PC-9 (cell line): Measurements from ENCODE around the gene CBX8. TPM values are rescaled to one million over a fixed set of nuclear protein-coding genes. Genes with fewer than 3 reads are reported as not detected.

Experiments used
- BruUV-seq: library from RNA; stranded (reverse); fragments of 400-500 nt; replicated peaks from 2 replicates; lab custom pipeline; 2021; lab: Mats Ljungman, UMichigan
- CTCF ChIA-PET: fragments of 300-600 bp; sonication (Branson Sonifier 250); formaldehyde crosslinking; loops from one replicate; lab custom pipeline; 2022; ENCODE audit warnings: antibody characterized with exemption; lab: Charles Lee
- POLR2A ChIA-PET: fragments of 300-600 bp; sonication (Branson Sonifier 250); formaldehyde crosslinking; loops from one replicate; lab custom pipeline; 2022; ENCODE audit warnings: antibody characterized with exemption; ENCODE audit not compliant: unreplicated experiment; lab: Charles Lee
- DNase-seq, 2 experiments: peaks; one replicate each; pipeline versions ENCODE4 v3.0.0 to v3.0.0-alpha.2; 2015 to 2022; ENCODE audit warnings: mixed read lengths in 1 of 2
- H2AFZ ChIP-seq: fragments of 200-600 bp; sonication (generic); 2 replicates; pipeline ENCODE4 v1.8.1; 2017; ENCODE audit warnings: antibody characterized with exemption
- H3F3A ChIP-seq: fragments of 200-600 bp; sonication (generic); 2 replicates; pipeline ENCODE4 v1.8.1; 2017; ENCODE audit warnings: antibody characterized with exemption, mild to moderate bottlenecking, low read depth; ENCODE audit not compliant: insufficient read depth
- H3K27ac ChIP-seq: fragments of 200-600 bp; sonication (generic); 2 replicates; pipeline ENCODE4 v1.6.1; 2016; ENCODE audit warnings: mixed run types
- H3K27me3 ChIP-seq: fragments of 200-600 bp; sonication (generic); 2 replicates; pipeline ENCODE4 v1.6.1; 2016; ENCODE audit warnings: low read depth, mixed run types; ENCODE audit not compliant: insufficient read depth
- H3K36me3 ChIP-seq: fragments of 200-600 bp; sonication (generic); 2 replicates; pipeline ENCODE4 v1.6.1; 2016; ENCODE audit warnings: low read depth, mixed run types
- H3K4me1 ChIP-seq: fragments of 200-600 bp; sonication (generic); replicated peaks from 2 replicates; pipeline ENCODE4 v1.6.1; 2016; ENCODE audit warnings: mixed run types; ENCODE audit not compliant: insufficient read depth
- H3K4me2 ChIP-seq: fragments of 200-600 bp; sonication (generic); 2 replicates; pipeline ENCODE4 v1.6.1; 2017; ENCODE audit warnings: mixed run types
- H3K4me3 ChIP-seq: fragments of 200-600 bp; sonication (generic); 2 replicates; pipeline ENCODE4 v1.6.1; 2016; ENCODE audit warnings: mixed run types
- H3K79me2 ChIP-seq: fragments of 200-600 bp; sonication (generic); 2 replicates; pipeline ENCODE4 v1.6.1; 2017; ENCODE audit warnings: low read depth, mixed run types
- H3K9me2 ChIP-seq: fragments of 200-600 bp; sonication (generic); 2 replicates; pipeline ENCODE4 v1.8.1; 2017; ENCODE audit warnings: mild to moderate bottlenecking; ENCODE audit not compliant: insufficient read depth
- H3K9me3 ChIP-seq: fragments of 200-600 bp; sonication (generic); 2 replicates; pipeline ENCODE4 v1.8.1; 2016; ENCODE audit warnings: low read depth; ENCODE audit not compliant: insufficient read depth
- H4K20me1 ChIP-seq: fragments of 200-600 bp; sonication (generic); 2 replicates; pipeline ENCODE4 v1.8.1; 2017; ENCODE audit not compliant: insufficient read depth
- CTCF ChIP-seq: fragments of 200-600 bp; sonication (generic); conservative IDR thresholded peaks from 2 replicates; pipeline ENCODE4 v1.6.1; 2017; ENCODE audit warnings: mixed run types, antibody characterized with exemption, mild to moderate bottlenecking, moderate library complexity
- EZH2 ChIP-seq: fragments of 200-600 bp; sonication (generic); IDR thresholded peaks from 2 replicates; pipeline ENCODE4 v1.8.0; 2017; ENCODE audit warnings: antibody characterized with exemption, low read depth
- intact Hi-C: fragments of 100-400 bp; cut with micrococcal nuclease; formaldehyde crosslinking; loops from one replicate; pipeline ENCODE4 v1.10.0; 2022; ENCODE audit not compliant: unreplicated experiment
- total RNA-seq: library from RNA; stranded (reverse); gene quantifications from 2 replicates; pipeline ENCODE4 v1.2.3, GENCODE V29; 2021

The CBX8 gene
- total RNA-seq, 1 experiment from 2014 or later = 14.2 TPM

GRCh38 chr17:79835953-79836509 lies 39.2 kb upstream of the CBX8 start:
- intact Hi-C loops = no loop called here
- no peaks in the 10 kb centered on the region for H3K36me3 ChIP-seq
- CTCF ChIA-PET = interaction anchor here (0.7 to 0.9 kb wide), 2 partner anchors 14 to 731 kb away, joined by 3 to 5 read pairs; no protein-coding TSS in a partner anchor
- H3K9me2 ChIP-seq = no peaks in the 10 kb centered on the region
- BruUV-seq = no TSS peak
- peak overlapping the region; percentile 86 for H3K4me3 ChIP-seq
- H3F3A ChIP-seq = peaks cover 26% of the 10 kb centered on the region; the same call in 1 of the 2 replicates
- H3K9me3 ChIP-seq = no peaks in the 10 kb centered on the region
- H3K27me3 ChIP-seq = no peaks in the 10 kb centered on the region
- POLR2A ChIA-PET = interaction anchor here (0.6 to 0.7 kb wide), 2 partner anchors 15 to 28 kb away, joined by 3 to 5 read pairs; no protein-coding TSS in a partner anchor
- H4K20me1 ChIP-seq = peaks cover 23% of the 10 kb centered on the region
- TF ChIP-seq EZH2 (no peak), CTCF (no peak)
- no peak overlapping the region for H2AFZ ChIP-seq
- H3K4me1 ChIP-seq = peaks cover 36% of the 10 kb centered on the region
- peaks cover 50% of the 10 kb centered on the region for H3K79me2 ChIP-seq
- peak overlapping the region; percentile 99 for H3K4me2 ChIP-seq
- DNase-seq = peak in 1 of 2 experiments; percentile 64
- H3K27ac ChIP-seq = peak overlapping the region; percentile 78

GRCh38 chr17:79835470-79835899 lies 38.6 kb upstream of the CBX8 start:
- Histone ChIP-seq H3F3A (peaks cover 26% of the 10 kb centered on the region; the same call in 1 of the 2 replicates), H3K4me2 (peak overlapping the region; percentile 99), H2AFZ (no peak overlapping the region), H3K4me1 (peaks cover 41% of the 10 kb centered on the region), H3K36me3 (no peaks in the 10 kb centered on the region), H3K9me2 (no peaks in the 10 kb centered on the region), H3K79me2 (peaks cover 53% of the 10 kb centered on the region), H3K9me3 (no peaks in the 10 kb centered on the region), H3K4me3 (peak overlapping the region; percentile 86; the same call in 1 of the 2 replicates), H3K27ac (no peak overlapping the region), H4K20me1 (peaks cover 23% of the 10 kb centered on the region), H3K27me3 (no peaks in the 10 kb centered on the region)
- ChIA-PET CTCF (interaction anchor here (0.7 to 0.9 kb wide), 3 partner anchors 14 to 732 kb away, joined by 3 to 5 read pairs (median 5); no protein-coding TSS in a partner anchor), POLR2A (no interaction called here)
- intact Hi-C loops = no loop called here
- TF ChIP-seq CTCF = no peak
- TF ChIP-seq EZH2 = no peak
- no TSS peak for BruUV-seq
- no peak for DNase-seq

- Histone ChIP-seq H3K9me3 (no peaks in the 10 kb centered on the region), H3K4me3 (no peak overlapping the region), H3K36me3 (no peaks in the 10 kb centered on the region), H3K4me1 (peaks cover 41% of the 10 kb centered on the region), H3K79me2 (peaks cover 53% of the 10 kb centered on the region), H4K20me1 (peaks cover 23% of the 10 kb centered on the region), H3K27me3 (no peaks in the 10 kb centered on the region), H3K9me2 (no peaks in the 10 kb centered on the region), H2AFZ (no peak overlapping the region), H3K27ac (no peak overlapping the region), H3K4me2 (no peak overlapping the region), H3F3A (peaks cover 20% of the 10 kb centered on the region; the same call in 1 of the 2 replicates)
- TF ChIP-seq CTCF = peak; percentile 88
- TF ChIP-seq EZH2 = no peak
- ChIA-PET CTCF (interaction anchor here (0.7 to 0.9 kb wide), 2 partner anchors 15 to 24 kb away, joined by 3 to 5 read pairs; no protein-coding TSS in a partner anchor), POLR2A (no interaction called here)
- BruUV-seq = no TSS peak
- intact Hi-C loops = no loop called here
- no peak for DNase-seq
These were observed 37.9 kb upstream of the CBX8 start for GRCh38 chr17:79834565-79835469.
